HepG2 (cell line): ENCODE results near the gene APLF. TPM values are rescaled to one million over a fixed set of nuclear protein-coding genes. Genes with fewer than 3 reads are reported as not detected.

Experiments used
- ATAC-seq: fragments of 200-7000 bp; cut with Tn5 transposase; 3 replicates; pipeline ENCODE4 v1.9.1; 2020; ENCODE audit warnings: mild to moderate bottlenecking, moderate library complexity
- BruUV-seq: library from RNA; stranded (reverse); fragments of 400-500 nt; replicated peaks from 2 replicates; lab custom pipeline; 2021; lab: Mats Ljungman, UMichigan
- CTCF ChIA-PET: fragments of 300-600 bp; formaldehyde crosslinking; extraction: SDS; loops from one replicate; lab custom pipeline; 2021; ENCODE audit warnings: low total read pairs, inconsistent platforms, low intra/inter-chr PET ratio; lab: Yijun Ruan, JAX
- POLR2A ChIA-PET: fragments of 350-600 bp; sonication (Branson Sonifier 250); formaldehyde crosslinking; loops from one replicate; lab custom pipeline; 2020; ENCODE audit warnings: antibody characterized with exemption, inconsistent platforms; lab: Yijun Ruan, JAX
- DNase-seq: peaks from one replicate; pipeline ENCODE4 v3.0.0-alpha.2; 2015; ENCODE audit warnings: low spot score
- FAIRE-seq: peaks from 3 replicates; lab custom pipeline; 2011; peaks lifted over from hg19 to GRCh38; lab: Jason Lieb, UNC
- H2AFZ ChIP-seq: one replicate; pipeline ENCODE4 v1.6.1; 2011; ENCODE audit warnings: low read length, inconsistent platforms
- H3K27ac ChIP-seq: fragments of 300-600 bp; 3 replicates; pipeline ENCODE4 v1.8.0; 2011; ENCODE audit warnings: mixed run types, mild to moderate bottlenecking, mixed read lengths, low read length, inconsistent platforms; ENCODE audit not compliant: insufficient read depth; ENCODE audit errors: extremely low read length
- H3K27me3 ChIP-seq, 2 experiments: fragments of 200-600 bp in 1 of 2; 2 replicates in 1 of 2; 3 replicates in 1 of 2; pipeline versions ENCODE4 v1.6.0 to v1.8.0; 2011; ENCODE audit warnings: low read length in 2 of 2, mild to moderate bottlenecking in 2 of 2, moderate library complexity in 2 of 2, inconsistent platforms in 1 of 2; ENCODE audit not compliant: insufficient read depth in 2 of 2, control insufficient read depth in 1 of 2
- H3K36me3 ChIP-seq, 2 experiments: fragments of 200-600 bp in 1 of 2; replicated peaks in 1 of 2; 2 replicates in 1 of 2; 3 replicates in 1 of 2; pipeline versions ENCODE4 v1.5.1 to v1.8.0; 2011; ENCODE audit warnings: low read length in 2 of 2, inconsistent platforms in 1 of 2; ENCODE audit not compliant: insufficient read depth in 2 of 2, control insufficient read depth in 1 of 2
- H3K4me1 ChIP-seq: 2 replicates; pipeline ENCODE4 v1.5.1; 2012; ENCODE audit warnings: low read length, inconsistent platforms; ENCODE audit not compliant: insufficient read depth
- H3K4me2 ChIP-seq: 2 replicates; pipeline ENCODE4 v1.6.0; 2011; ENCODE audit warnings: low read depth, low read length, inconsistent platforms
- H3K4me3 ChIP-seq, 3 experiments: fragments of 200-600 bp in 1 of 3; sonication (generic), shearing (Covaris generic) in 1 of 3; replicated peaks in 1 of 3; 2 replicates each; pipeline ENCODE4 v1.5.1; 2011 to 2016; ENCODE audit warnings: low read length in 3 of 3, inconsistent platforms in 2 of 3, low read depth in 2 of 3, mild to moderate bottlenecking in 2 of 3, control low read depth in 1 of 3, mixed read lengths in 1 of 3; ENCODE audit not compliant: insufficient read depth in 1 of 3
- H3K79me2 ChIP-seq: one replicate; pipeline ENCODE4 v1.6.1; 2011; ENCODE audit warnings: low read length, inconsistent platforms; ENCODE audit not compliant: insufficient read depth
- H3K9ac ChIP-seq: 2 replicates; pipeline ENCODE4 v1.6.0; 2011; ENCODE audit warnings: mild to moderate bottlenecking, low read depth, low read length, inconsistent platforms; ENCODE audit not compliant: insufficient read depth
- H3K9me3 ChIP-seq: 2 replicates; pipeline ENCODE4 v1.5.1; 2012; ENCODE audit warnings: mild to moderate bottlenecking, low read length
- H4K20me1 ChIP-seq: 2 replicates; pipeline ENCODE4 v1.6.0; 2011; ENCODE audit warnings: inconsistent platforms, mild to moderate bottlenecking, low read length, moderate library complexity; ENCODE audit not compliant: insufficient read depth
- FOXA1 ChIP-seq, 2 experiments: fragments of 450-650 bp in 1 of 2; sonication (generic) in 1 of 2; formaldehyde crosslinking in 1 of 2; IDR thresholded peaks; 2 replicates each; pipeline versions ENCODE4 v1.4.0 to v1.6.1; 2016 to 2020; ENCODE audit warnings: missing genetic modification reagents in 1 of 2
- KDM2A ChIP-seq: sonication (generic); formaldehyde crosslinking; IDR thresholded peaks from 2 replicates; pipeline ENCODE4 v1.4.0; 2020; ENCODE audit warnings: low read depth, missing genetic modification reagents, borderline replicate concordance
- MAX ChIP-seq: IDR thresholded peaks from 2 replicates; pipeline ENCODE4 v1.6.1; 2012; ENCODE audit warnings: inconsistent platforms
- MED13 ChIP-seq: sonication (generic); formaldehyde crosslinking; IDR thresholded peaks from 2 replicates; pipeline ENCODE4 v1.5.0; 2020; ENCODE audit warnings: missing genetic modification reagents
- MEIS2 ChIP-seq: sonication (generic); formaldehyde crosslinking; IDR thresholded peaks from 2 replicates; pipeline ENCODE4 v1.9.0; 2021; ENCODE audit warnings: mild to moderate bottlenecking, missing genetic modification reagents
- RFXAP ChIP-seq: sonication (generic); formaldehyde crosslinking; IDR thresholded peaks from 2 replicates; pipeline ENCODE4 v1.4.0; 2020; ENCODE audit warnings: missing genetic modification reagents, borderline replicate concordance
- RXRA ChIP-seq: sonication (generic); formaldehyde crosslinking; IDR thresholded peaks from 2 replicates; pipeline ENCODE4 v1.5.1; 2020; ENCODE audit warnings: missing genetic modification reagents
- SIN3B ChIP-seq: fragments of 150-350 bp; IDR thresholded peaks from 2 replicates; pipeline ENCODE4 v1.6.1; 2014; ENCODE audit warnings: low read length
- SMC3 ChIP-seq: IDR thresholded peaks from 2 replicates; pipeline ENCODE4 v1.6.1; 2011; ENCODE audit warnings: low read length, improper control_type of control experiment
- SSRP1 ChIP-seq: IDR thresholded peaks from 2 replicates; pipeline ENCODE4 v1.6.1; 2016; ENCODE audit warnings: control low read depth
- ZBTB38 ChIP-seq: sonication (generic); formaldehyde crosslinking; IDR thresholded peaks from 2 replicates; pipeline ENCODE4 v1.5.1; 2020; ENCODE audit warnings: mild to moderate bottlenecking, missing genetic modification reagents
- ZBTB8A ChIP-seq: sonication (generic); formaldehyde crosslinking; IDR thresholded peaks from 2 replicates; pipeline ENCODE4 v1.4.0; 2020; ENCODE audit warnings: mild to moderate bottlenecking, low read depth, missing genetic modification reagents, borderline replicate concordance
- ZNF629 ChIP-seq: sonication (generic); formaldehyde crosslinking; conservative IDR thresholded peaks from 2 replicates; pipeline ENCODE4 v1.5.0; 2020; ENCODE audit warnings: missing genetic modification reagents
- ZNF891 ChIP-seq: sonication (generic); formaldehyde crosslinking; IDR thresholded peaks from 2 replicates; pipeline ENCODE4 v1.5.0; 2020; ENCODE audit warnings: mild to moderate bottlenecking, missing genetic modification reagents
- WGBS: methylation state at CpG from one replicate; pipeline ENCODE4 v1.1.6; 2017; ENCODE audit warnings: low lambda C conversion rate; 5-methylcytosine and 5-hydroxymethylcytosine counted together
- in situ Hi-C: cut with HindIII; loops from 2 replicates; pipeline ENCODE4 v1.10.0; 2017; ENCODE audit warnings: low pct_unique_long_range_greater_than_20kb; ENCODE audit not compliant: extremely low pct_ligation_motif_present
- intact Hi-C: fragments of 100-400 bp; cut with micrococcal nuclease; formaldehyde crosslinking; loops from one replicate; pipeline ENCODE4 v1.10.0; 2022; ENCODE audit not compliant: unreplicated experiment
- polyA plus RNA-seq, 8 experiments: library from polyadenylated mRNA; depleted of rRNA in 3 of 8; stranded (reverse) in 7 of 8; unstranded in 1 of 8; fragments of >200 nt; fragmentation: Illumina TruSeq in 4 of 8; extraction: Trizol in 4 of 8; gene quantifications; 2 replicates each; pipeline versions ENCODE4 v1.2.1 to v1.2.3, GENCODE V29; 2011 to 2016; ENCODE audit warnings: low read depth in 4 of 8, missing spikeins in 1 of 8, mixed read lengths in 1 of 8; ENCODE audit not compliant: insufficient read depth in 1 of 8
- total RNA-seq, 5 experiments: library from RNA; depleted of rRNA; stranded (reverse); fragments of >200 nt; fragmentation: Illumina TruSeq; extraction: Trizol; gene quantifications; 2 replicates each; pipeline ENCODE4 v1.2.3, GENCODE V29; 2016; ENCODE audit warnings: low read depth in 1 of 5
- TF ChIP-seq, protein P1 (sequence below): sonication (generic); formaldehyde crosslinking; IDR thresholded peaks from 2 replicates; pipeline ENCODE4 v1.4.0; 2020; ENCODE audit warnings: low read depth, mild to moderate bottlenecking, missing genetic modification reagents
- TF ChIP-seq, protein P2 (sequence below): sonication (generic); formaldehyde crosslinking; IDR thresholded peaks from 2 replicates; pipeline ENCODE4 v1.5.1; 2020; ENCODE audit warnings: mild to moderate bottlenecking, moderate library complexity, missing genetic modification reagents
- TF ChIP-seq, protein P3 (sequence below): sonication (generic); formaldehyde crosslinking; IDR thresholded peaks from 2 replicates; pipeline ENCODE4 v1.4.0; 2020; ENCODE audit warnings: mild to moderate bottlenecking, missing genetic modification reagents

APLF gene
- total and polyA plus RNA-seq, 2 of the 13 experiments (the other 11 are each of a cell fraction or from before 2014, with no cell fraction given) = 0.45 to 2.2 TPM

GRCh38 chr2:68428126-68428525 is 39.3 kb upstream of the APLF start:
- Histone ChIP-seq H3K27ac (no peak overlapping the region), H3K4me1 (no peaks in the 10 kb centered on the region), H3K79me2 (no peaks in the 10 kb centered on the region), H3K27me3 (no peaks in the 10 kb centered on the region; a peak in 1 of 5 replicates), H4K20me1 (no peaks in the 10 kb centered on the region), H3K36me3 (no peaks in the 10 kb centered on the region), H3K4me2 (no peak overlapping the region), H3K9ac (no peak overlapping the region), H2AFZ (no peak overlapping the region), H3K9me3 (no peaks in the 10 kb centered on the region), H3K4me3 (no peak overlapping the region)
- BruUV-seq = no TSS peak
- POLR2A ChIA-PET = no interaction called here
- DNase-seq (no peak), ATAC-seq (no peak), FAIRE-seq (no peak)
- 24% methylated on average over 4 of the region's 4 CpGs for WGBS
- intact Hi-C loops (no loop called here), in situ Hi-C loops (no loop called here)
- TF ChIP-seq SMC3 (no peak), ZNF629 (CRISPR knock-in tag) (no peak), RXRA (no peak), MAX (no peak), MED13 (CRISPR knock-in tag) (no peak), MEIS2 (no peak), RFXAP (no peak), ZNF891 (CRISPR knock-in tag) (no peak), ZBTB8A (CRISPR knock-in tag) (no peak), ZBTB38 (CRISPR knock-in tag) (no peak), KDM2A (CRISPR knock-in tag) (no peak), FOXA1 (IDR thresholded peaks at IDR 0.05) (no peak), FOXA1 (CRISPR knock-in tag; IDR thresholded peaks at IDR 0.05) (no peak), SIN3B (no peak), SSRP1 (CRISPR knock-in tag) (no peak)
- TF ChIP-seq, protein P1, sequence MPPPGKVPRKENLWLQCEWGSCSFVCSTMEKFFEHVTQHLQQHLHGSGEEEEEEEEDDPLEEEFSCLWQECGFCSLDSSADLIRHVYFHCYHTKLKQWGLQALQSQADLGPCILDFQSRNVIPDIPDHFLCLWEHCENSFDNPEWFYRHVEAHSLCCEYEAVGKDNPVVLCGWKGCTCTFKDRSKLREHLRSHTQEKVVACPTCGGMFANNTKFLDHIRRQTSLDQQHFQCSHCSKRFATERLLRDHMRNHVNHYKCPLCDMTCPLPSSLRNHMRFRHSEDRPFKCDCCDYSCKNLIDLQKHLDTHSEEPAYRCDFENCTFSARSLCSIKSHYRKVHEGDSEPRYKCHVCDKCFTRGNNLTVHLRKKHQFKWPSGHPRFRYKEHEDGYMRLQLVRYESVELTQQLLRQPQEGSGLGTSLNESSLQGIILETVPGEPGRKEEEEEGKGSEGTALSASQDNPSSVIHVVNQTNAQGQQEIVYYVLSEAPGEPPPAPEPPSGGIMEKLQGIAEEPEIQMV (CRISPR knock-in tag) = no peak
- TF ChIP-seq, protein P2, sequence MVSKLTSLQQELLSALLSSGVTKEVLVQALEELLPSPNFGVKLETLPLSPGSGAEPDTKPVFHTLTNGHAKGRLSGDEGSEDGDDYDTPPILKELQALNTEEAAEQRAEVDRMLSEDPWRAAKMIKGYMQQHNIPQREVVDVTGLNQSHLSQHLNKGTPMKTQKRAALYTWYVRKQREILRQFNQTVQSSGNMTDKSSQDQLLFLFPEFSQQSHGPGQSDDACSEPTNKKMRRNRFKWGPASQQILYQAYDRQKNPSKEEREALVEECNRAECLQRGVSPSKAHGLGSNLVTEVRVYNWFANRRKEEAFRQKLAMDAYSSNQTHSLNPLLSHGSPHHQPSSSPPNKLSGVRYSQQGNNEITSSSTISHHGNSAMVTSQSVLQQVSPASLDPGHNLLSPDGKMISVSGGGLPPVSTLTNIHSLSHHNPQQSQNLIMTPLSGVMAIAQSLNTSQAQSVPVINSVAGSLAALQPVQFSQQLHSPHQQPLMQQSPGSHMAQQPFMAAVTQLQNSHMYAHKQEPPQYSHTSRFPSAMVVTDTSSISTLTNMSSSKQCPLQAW = no peak
- TF ChIP-seq, protein P3, sequence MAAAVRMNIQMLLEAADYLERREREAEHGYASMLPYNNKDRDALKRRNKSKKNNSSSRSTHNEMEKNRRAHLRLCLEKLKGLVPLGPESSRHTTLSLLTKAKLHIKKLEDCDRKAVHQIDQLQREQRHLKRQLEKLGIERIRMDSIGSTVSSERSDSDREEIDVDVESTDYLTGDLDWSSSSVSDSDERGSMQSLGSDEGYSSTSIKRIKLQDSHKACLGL (CRISPR knock-in tag) = no peak
- CTCF ChIA-PET = no interaction called here
